IPS-NIHi7 (cell line): ENCODE results near the gene BRI3BP.
"Not testable (repeated sequence)": the region's sequence is repeated elsewhere in the genome, so short reads cannot be mapped to it uniquely, and the experiment has no call there.

Experiments used
- DNase-seq: peaks from one replicate; pipeline ENCODE4 v3.0.0; 2012; ENCODE audit warnings: mixed read lengths; ENCODE audit errors: extremely low spot score

BRI3BP gene

GRCh38 chr12:125023065-125023464 lies 29.6 kb downstream of the BRI3BP start:
- DNase-seq, result no peak

GRCh38 chr12:125024949-125025563 lies 31.6 kb downstream of the BRI3BP start:
- DNase-seq, result no peak

GRCh38 chr12:125025606-125026235 lies 32.3 kb downstream of the BRI3BP start:
- DNase-seq, result no peak

- DNase-seq, result no peak
Observed at GRCh38 chr12:125028106-125028505, 34.7 kb downstream of the BRI3BP start.

- DNase-seq, result no peak
Observed at GRCh38 chr12:125029761-125030358, 36.4 kb downstream of the BRI3BP start.

GRCh38 chr12:125031471-125031870 lies 38.0 kb downstream of the BRI3BP start:
- DNase-seq, result not testable (repeated sequence)

- no peak for DNase-seq
Observed at GRCh38 chr12:125032466-125033152, 39.2 kb downstream of the BRI3BP start.

GRCh38 chr12:125033288-125033687 lies 39.8 kb downstream of the BRI3BP start:
- no peak for DNase-seq

- no peak for DNase-seq
Observed at GRCh38 chr12:125038976-125039625, 45.7 kb downstream of the BRI3BP start.

GRCh38 chr12:125049093-125049458 lies 55.6 kb downstream of the BRI3BP start:
- no peak for DNase-seq

GRCh38 chr12:125050446-125050845 lies 57.0 kb downstream of the BRI3BP start:
- DNase-seq, result no peak

GRCh38 chr12:125050868-125051267 lies 57.4 kb downstream of the BRI3BP start:
- no peak for DNase-seq

- no peak for DNase-seq
Observed at GRCh38 chr12:125053821-125054220, 60.4 kb downstream of the BRI3BP start.

GRCh38 chr12:125055591-125055990 lies 62.1 kb downstream of the BRI3BP start:
- no peak for DNase-seq

GRCh38 chr12:125056306-125056705 lies 62.9 kb downstream of the BRI3BP start:
- no peak for DNase-seq

GRCh38 chr12:125057708-125058107 lies 64.3 kb downstream of the BRI3BP start:
- no peak for DNase-seq

GRCh38 chr12:125061229-125061628 lies 67.8 kb downstream of the BRI3BP start:
- DNase-seq, result no peak

GRCh38 chr12:125063522-125063921 lies 70.1 kb downstream of the BRI3BP start:
- not testable (repeated sequence) for DNase-seq

- DNase-seq, result no peak
Observed at GRCh38 chr12:125064492-125064891, 71.0 kb downstream of the BRI3BP start.

GRCh38 chr12:125065021-125065918 lies 71.8 kb downstream of the BRI3BP start, which contains the start of gene AACS:
Gene AACS (plus strand): TSS chr12:125065435. CDS start chr12:125065585, 150 bp downstream.
- DNase-seq, result peak; percentile 95
